HCT116 (cell line): ENCODE data around the gene HECW1. TPM values are rescaled to one million over a fixed set of nuclear protein-coding genes. Genes with fewer than 3 reads are reported as not detected.

Experiments
- ATAC-seq: fragments of 200-7000 bp; cut with Tn5 transposase; 2 replicates; pipeline ENCODE4 v1.9.1; 2020; ENCODE audit warnings: mild to moderate bottlenecking, moderate library complexity
- BruUV-seq: library from RNA; stranded (reverse); fragments of 400-500 nt; replicated peaks from 2 replicates; lab custom pipeline; 2021; lab: Mats Ljungman, UMichigan
- CTCF ChIA-PET: fragments of 300-600 bp; sonication (Branson Sonifier 250); formaldehyde crosslinking; loops from one replicate; lab custom pipeline; 2021; ENCODE audit warnings: antibody characterized with exemption; lab: Charles Lee
- POLR2A ChIA-PET: fragments of 300-600, 350-600 bp; sonication (Branson Sonifier 250); formaldehyde crosslinking; loops from one replicate; lab custom pipeline; 2021; ENCODE audit warnings: antibody characterized with exemption; lab: Charles Lee
- RAD21 ChIA-PET, 2 experiments: fragments of 300-600 bp; sonication (Branson Sonifier 250); formaldehyde crosslinking; loops; one replicate each; lab custom pipeline; 2023; ENCODE audit warnings: low total read pairs in 2 of 2; ENCODE audit not compliant: uncharacterized antibody in 2 of 2, unreplicated experiment in 2 of 2, low non-redundant PET in 1 of 2; lab: Charles Lee
- DNase-seq: peaks from one replicate; pipeline ENCODE4 v3.0.0-alpha.2; 2010; ENCODE audit warnings: low read depth, low spot score
- H2AFZ ChIP-seq: fragments of 200-600 bp; shearing (Covaris generic), sonication (generic); 2 replicates; pipeline ENCODE4 v1.6.1; 2017; ENCODE audit warnings: low read depth, mixed run types, mixed read lengths, antibody characterized with exemption, low read length; ENCODE audit not compliant: poor library complexity, severe bottlenecking
- H3K27ac ChIP-seq: 2 replicates; pipeline ENCODE4 v1.5.1; 2012; ENCODE audit warnings: low read depth, low read length
- H3K27me3 ChIP-seq: fragments of 200-600 bp; sonication (generic); 2 replicates; pipeline ENCODE4 v1.6.1; 2016; ENCODE audit warnings: mixed run types, low read length, mixed read lengths; ENCODE audit not compliant: insufficient read depth
- H3K36me3 ChIP-seq, 2 experiments: fragments of 200-500 bp in 1 of 2; fragments of 200-600 bp in 1 of 2; sonication (Bioruptor generic) in 1 of 2; sonication (generic) in 1 of 2; 2 replicates each; pipeline versions ENCODE4 v1.5.1 to v1.6.1; 2014 to 2016; ENCODE audit warnings: low read length in 2 of 2, inconsistent platforms in 1 of 2, mixed read lengths in 1 of 2, mixed run types in 1 of 2; ENCODE audit not compliant: insufficient read depth in 2 of 2, control insufficient read depth in 1 of 2
- H3K4me1 ChIP-seq, 2 experiments: fragments of 200-600 bp in 1 of 2; sonication (generic) in 1 of 2; 2 replicates each; pipeline versions ENCODE4 v1.5.1 to v1.6.1; 2012 to 2017; ENCODE audit warnings: low read length in 2 of 2, inconsistent platforms in 1 of 2, mild to moderate bottlenecking in 1 of 2, mixed read lengths in 1 of 2, mixed run types in 1 of 2, moderate library complexity in 1 of 2; ENCODE audit not compliant: insufficient read depth in 2 of 2, control insufficient read depth in 1 of 2
- H3K4me2 ChIP-seq: fragments of 200-600 bp; sonication (generic); 2 replicates; pipeline ENCODE4 v1.6.1; 2017; ENCODE audit warnings: mixed run types, low read length, mixed read lengths
- H3K4me3 ChIP-seq, 2 experiments: fragments of 200-600 bp in 1 of 2; sonication (generic) in 1 of 2; replicated peaks in 1 of 2; 2 replicates each; pipeline ENCODE4 v1.5.1; 2011 to 2016; ENCODE audit warnings: low read length in 2 of 2, control low read depth in 1 of 2, low read depth in 1 of 2, mild to moderate bottlenecking in 1 of 2, mixed read lengths in 1 of 2, mixed run types in 1 of 2
- H3K79me2 ChIP-seq: fragments of 200-600 bp; sonication (generic); 2 replicates; pipeline ENCODE4 v1.6.1; 2017; ENCODE audit warnings: mild to moderate bottlenecking, mixed run types, low read length, moderate library complexity, mixed read lengths; ENCODE audit not compliant: insufficient read depth
- H3K9ac ChIP-seq: fragments of 200-600 bp; sonication (generic); 2 replicates; pipeline ENCODE4 v1.6.1; 2016; ENCODE audit warnings: low read length, mixed read lengths
- H3K9me2 ChIP-seq: fragments of 200-600 bp; sonication (generic), shearing (Covaris generic); 2 replicates; pipeline ENCODE4 v1.6.1; 2017; ENCODE audit warnings: mixed run types, mild to moderate bottlenecking, moderate library complexity; ENCODE audit not compliant: insufficient read depth
- H3K9me3 ChIP-seq, 2 experiments: fragments of 200-500 bp in 1 of 2; fragments of 200-600 bp in 1 of 2; sonication (Bioruptor generic) in 1 of 2; sonication (generic) in 1 of 2; 2 replicates each; pipeline ENCODE4 v1.6.1; 2014 to 2017; ENCODE audit warnings: low read length in 2 of 2, mixed read lengths in 2 of 2, inconsistent platforms in 1 of 2, low read depth in 1 of 2, mild to moderate bottlenecking in 1 of 2, mixed run types in 1 of 2, moderate library complexity in 1 of 2; ENCODE audit not compliant: control insufficient read depth in 1 of 2, insufficient read depth in 1 of 2
- H4K20me1 ChIP-seq: fragments of 200-600 bp; sonication (generic), shearing (Covaris generic); 2 replicates; pipeline ENCODE4 v1.6.1; 2017; ENCODE audit warnings: mixed run types, mild to moderate bottlenecking, moderate library complexity; ENCODE audit not compliant: insufficient read depth
- CBX3 ChIP-seq: IDR thresholded peaks from 2 replicates; pipeline ENCODE4 v1.6.1; 2012; ENCODE audit warnings: low read depth
- EZH2phosphoT487 ChIP-seq: fragments of 200-600 bp; IDR thresholded peaks from 2 replicates; pipeline ENCODE4 v1.6.1; 2018; ENCODE audit warnings: antibody characterized with exemption, borderline replicate concordance
- POLR2A ChIP-seq: IDR thresholded peaks from 2 replicates; pipeline ENCODE4 v1.7.0; 2011; ENCODE audit warnings: borderline replicate concordance; ENCODE audit not compliant: insufficient read depth, insufficient read length; ENCODE audit errors: extremely low read depth
- SP1 ChIP-seq: IDR thresholded peaks from 2 replicates; pipeline ENCODE4 v1.6.1; 2012; ENCODE audit warnings: low read depth
- TCF7L2 ChIP-seq: IDR thresholded peaks from 2 replicates; pipeline ENCODE4 v1.7.0; 2011; ENCODE audit warnings: borderline replicate concordance, inconsistent platforms; ENCODE audit not compliant: insufficient read depth, insufficient read length; ENCODE audit errors: extremely low read depth
- ZNF274 ChIP-seq: fragments of 200-500 bp; sonication (Bioruptor generic); IDR thresholded peaks from 2 replicates; pipeline ENCODE4 v1.6.1; 2014; ENCODE audit warnings: mild to moderate bottlenecking, low read depth, low read length, inconsistent platforms
- intact Hi-C: fragments of 100-400 bp; cut with micrococcal nuclease; formaldehyde crosslinking; loops from 2 replicates; pipeline ENCODE4 v1.10.0; 2022
- total RNA-seq: library from RNA; stranded (reverse); gene quantifications from one replicate; pipeline ENCODE4 v1.2.1, GENCODE V29; 2021; ENCODE audit not compliant: unreplicated experiment
- TF ChIP-seq, protein P1 (sequence below): IDR thresholded peaks from 2 replicates; pipeline ENCODE4 v1.6.1; 2012
- TF ChIP-seq, protein P2 (sequence below): IDR thresholded peaks from 2 replicates; pipeline ENCODE4 v1.6.1; 2012; ENCODE audit warnings: low read depth
- TF ChIP-seq, protein P3 (sequence below): IDR thresholded peaks from 2 replicates; pipeline ENCODE4 v1.6.1; 2012

The HECW1 gene
- total RNA-seq, 1 experiment from 2014 or later, result 5.6 TPM

DNA sequence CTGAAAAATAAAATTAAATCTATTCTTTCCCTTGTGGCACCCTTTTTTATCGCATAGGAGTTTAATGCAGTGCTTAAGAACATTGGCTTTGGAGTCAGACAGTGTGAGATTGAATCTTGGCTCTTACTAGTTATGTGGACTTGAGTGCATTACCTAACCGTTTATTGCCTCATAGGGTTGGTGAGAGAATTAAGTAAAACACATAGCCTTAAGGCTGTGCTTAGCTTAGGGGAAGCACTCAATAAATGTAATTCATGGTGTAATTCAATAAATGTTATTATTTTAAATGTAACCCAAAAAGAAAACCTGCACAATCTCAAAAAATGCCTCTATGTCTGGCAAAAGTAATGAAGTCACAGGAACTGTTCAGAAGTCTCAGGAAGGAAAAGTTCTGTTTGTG, 473.1 kb downstream of the HECW1 start:
- Histone ChIP-seq H3K4me3 (no peak overlapping the region), H3K79me2 (peaks cover 67% of the 10 kb centered on the region), H3K27ac (no peak overlapping the region), H3K36me3 (no peaks in the 10 kb centered on the region), H3K9me2 (no peaks in the 10 kb centered on the region), H4K20me1 (no peaks in the 10 kb centered on the region), H3K4me1 (peaks cover 8 to 21% of the 10 kb centered on the region in 2 experiments; a peak in 3 of 4 replicates), H3K27me3 (no peaks in the 10 kb centered on the region), H3K9ac (no peak overlapping the region), H2AFZ (no peak overlapping the region), H3K4me2 (no peak overlapping the region), H3K9me3 (no peaks in the 10 kb centered on the region)
- DNase-seq (no peak), ATAC-seq (no peak)
- CTCF ChIA-PET, result interaction anchor here (1.8 kb wide), 1 partner anchor 115 kb away, joined by 7 read pairs; no protein-coding TSS in a partner anchor
- TF ChIP-seq, protein P1, sequence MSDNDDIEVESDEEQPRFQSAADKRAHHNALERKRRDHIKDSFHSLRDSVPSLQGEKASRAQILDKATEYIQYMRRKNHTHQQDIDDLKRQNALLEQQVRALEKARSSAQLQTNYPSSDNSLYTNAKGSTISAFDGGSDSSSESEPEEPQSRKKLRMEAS, result no peak
- TF ChIP-seq POLR2A (no peak), SP1 (no peak)
- no TSS peak for BruUV-seq
- POLR2A ChIA-PET, result no interaction called here
- RAD21 ChIA-PET, result no interaction called here
- intact Hi-C loops, result no loop called here

DNA sequence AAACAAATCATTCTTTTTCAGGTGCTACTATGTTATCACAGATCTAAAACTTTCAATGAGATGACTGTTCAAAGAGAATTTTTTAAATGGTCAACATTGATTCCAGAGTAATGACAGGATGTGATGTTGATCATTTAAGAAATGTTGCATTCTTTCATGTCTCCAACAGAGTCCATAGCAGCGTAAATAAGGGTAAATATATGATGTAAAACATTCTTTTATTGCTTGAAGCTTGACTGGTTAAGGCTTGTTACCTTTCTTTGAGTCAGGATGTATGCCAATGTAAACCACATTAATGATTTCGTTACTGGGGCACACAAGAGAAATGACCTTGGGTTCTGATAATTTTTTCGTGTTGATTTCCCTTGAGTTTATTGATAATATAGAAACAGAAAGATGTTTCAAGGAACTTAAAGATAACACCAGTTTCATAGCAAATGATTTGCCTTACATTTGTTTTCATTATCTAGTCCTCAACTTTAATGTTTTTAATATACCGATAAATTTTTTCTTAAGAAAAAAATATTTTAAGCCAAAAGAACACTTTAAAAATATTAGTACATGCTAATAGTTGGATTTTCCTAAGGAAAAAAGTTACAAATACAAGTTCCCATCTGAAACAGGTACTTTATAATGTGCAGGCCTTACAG, 473.9 kb downstream of the HECW1 start:
- no peak overlapping the region for H3K4me2 ChIP-seq
- CTCF ChIA-PET, result interaction anchor here (1.1 to 1.8 kb wide), 2 partner anchors 113 to 114 kb away, joined by 4 to 7 read pairs; no protein-coding TSS in a partner anchor
- ATAC-seq (no peak), DNase-seq (no peak)
- H3K4me1 ChIP-seq, result peaks cover 8 to 23% of the 10 kb centered on the region in 2 experiments; a peak in 3 of 4 replicates
- no peak overlapping the region for H3K4me3 ChIP-seq
- H3K27ac ChIP-seq, result no peak overlapping the region
- POLR2A ChIA-PET, result no interaction called here
- H3K9me2 ChIP-seq, result no peaks in the 10 kb centered on the region
- H4K20me1 ChIP-seq, result no peaks in the 10 kb centered on the region
- peaks cover 72% of the 10 kb centered on the region for H3K79me2 ChIP-seq
- H3K9ac ChIP-seq, result no peak overlapping the region
- H3K27me3 ChIP-seq, result no peaks in the 10 kb centered on the region
- RAD21 ChIA-PET, result no interaction called here
- no peak overlapping the region for H2AFZ ChIP-seq
- H3K36me3 ChIP-seq, result no peaks in the 10 kb centered on the region
- intact Hi-C loops, result no loop called here
- no TSS peak for BruUV-seq
- no peaks in the 10 kb centered on the region for H3K9me3 ChIP-seq
- no peak for TF ChIP-seq EZH2phosphoT487
- TF ChIP-seq TCF7L2, result no peak
- TF ChIP-seq CBX3, result no peak
- TF ChIP-seq, protein P2, sequence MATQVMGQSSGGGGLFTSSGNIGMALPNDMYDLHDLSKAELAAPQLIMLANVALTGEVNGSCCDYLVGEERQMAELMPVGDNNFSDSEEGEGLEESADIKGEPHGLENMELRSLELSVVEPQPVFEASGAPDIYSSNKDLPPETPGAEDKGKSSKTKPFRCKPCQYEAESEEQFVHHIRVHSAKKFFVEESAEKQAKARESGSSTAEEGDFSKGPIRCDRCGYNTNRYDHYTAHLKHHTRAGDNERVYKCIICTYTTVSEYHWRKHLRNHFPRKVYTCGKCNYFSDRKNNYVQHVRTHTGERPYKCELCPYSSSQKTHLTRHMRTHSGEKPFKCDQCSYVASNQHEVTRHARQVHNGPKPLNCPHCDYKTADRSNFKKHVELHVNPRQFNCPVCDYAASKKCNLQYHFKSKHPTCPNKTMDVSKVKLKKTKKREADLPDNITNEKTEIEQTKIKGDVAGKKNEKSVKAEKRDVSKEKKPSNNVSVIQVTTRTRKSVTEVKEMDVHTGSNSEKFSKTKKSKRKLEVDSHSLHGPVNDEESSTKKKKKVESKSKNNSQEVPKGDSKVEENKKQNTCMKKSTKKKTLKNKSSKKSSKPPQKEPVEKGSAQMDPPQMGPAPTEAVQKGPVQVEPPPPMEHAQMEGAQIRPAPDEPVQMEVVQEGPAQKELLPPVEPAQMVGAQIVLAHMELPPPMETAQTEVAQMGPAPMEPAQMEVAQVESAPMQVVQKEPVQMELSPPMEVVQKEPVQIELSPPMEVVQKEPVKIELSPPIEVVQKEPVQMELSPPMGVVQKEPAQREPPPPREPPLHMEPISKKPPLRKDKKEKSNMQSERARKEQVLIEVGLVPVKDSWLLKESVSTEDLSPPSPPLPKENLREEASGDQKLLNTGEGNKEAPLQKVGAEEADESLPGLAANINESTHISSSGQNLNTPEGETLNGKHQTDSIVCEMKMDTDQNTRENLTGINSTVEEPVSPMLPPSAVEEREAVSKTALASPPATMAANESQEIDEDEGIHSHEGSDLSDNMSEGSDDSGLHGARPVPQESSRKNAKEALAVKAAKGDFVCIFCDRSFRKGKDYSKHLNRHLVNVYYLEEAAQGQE, result no peak
- TF ChIP-seq, protein P3, sequence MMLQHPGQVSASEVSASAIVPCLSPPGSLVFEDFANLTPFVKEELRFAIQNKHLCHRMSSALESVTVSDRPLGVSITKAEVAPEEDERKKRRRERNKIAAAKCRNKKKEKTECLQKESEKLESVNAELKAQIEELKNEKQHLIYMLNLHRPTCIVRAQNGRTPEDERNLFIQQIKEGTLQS, result no peak
- TF ChIP-seq ZNF274, result no peak
